ENCODE results near the gene KRTAP16-1. TPM values are rescaled to one million over a fixed set of nuclear protein-coding genes. Genes with fewer than 3 reads are reported as not detected.

The KRTAP16-1 gene
- total RNA-seq, 1 donor from 2014 or later = not detected

GRCh38 chr17:41324180-41325075 is 15.3 kb upstream of the KRTAP16-1 start:
- H3K4me3 ChIP-seq = no peak overlapping the region
- peak; percentile 10 for TF ChIP-seq CTCF (IDR thresholded peaks at IDR 0.05)
- intact Hi-C loops (cut with DNase I) = no loop called here
- DNase-seq (no peak), ATAC-seq (peak; percentile 47 to 54)
- H3K36me3 ChIP-seq = no peaks in the 10 kb centered on the region
- H3K27ac ChIP-seq = no peak overlapping the region
- peaks cover 10% of the 10 kb centered on the region for H3K9me3 ChIP-seq
- no peaks in the 10 kb centered on the region for H3K4me1 ChIP-seq
- H3K27me3 ChIP-seq (ENCODE audit: low read depth) = no peaks in the 10 kb centered on the region

- intact Hi-C loops (cut with DNase I) = no loop called here
- Histone ChIP-seq H3K9me3 (peaks cover 12% of the 10 kb centered on the region), H3K4me1 (no peaks in the 10 kb centered on the region), H3K4me3 (no peak overlapping the region), H3K27me3 (ENCODE audit: low read depth) (no peaks in the 10 kb centered on the region), H3K36me3 (no peaks in the 10 kb centered on the region), H3K27ac (no peak overlapping the region)
- peak in 1 of 2 donors; percentile 8 for ATAC-seq
- TF ChIP-seq CTCF (IDR thresholded peaks at IDR 0.05) = no peak
- DNase-seq = no peak
Measured at GRCh38 chr17:41322903-41323895, 14.1 kb upstream of the KRTAP16-1 start.

- peaks cover 12% of the 10 kb centered on the region for H3K9me3 ChIP-seq
- ATAC-seq = peak; percentile 45 to 65
- no peaks in the 10 kb centered on the region for H3K36me3 ChIP-seq
- peak; percentile 68 for TF ChIP-seq CTCF (IDR thresholded peaks at IDR 0.05)
- no peaks in the 10 kb centered on the region for H3K4me1 ChIP-seq
- no peaks in the 10 kb centered on the region for H3K27me3 ChIP-seq (ENCODE audit: low read depth)
- H3K4me3 ChIP-seq = no peak overlapping the region
- DNase-seq = no peak
- H3K27ac ChIP-seq = no peak overlapping the region
- intact Hi-C loops (cut with DNase I) = no loop called here
Measured at GRCh38 chr17:41322094-41322902, 13.2 kb upstream of the KRTAP16-1 start.

GRCh38 chr17:41318231-41318630 is 9.1 kb upstream of the KRTAP16-1 start:
- Histone ChIP-seq H3K27me3 (ENCODE audit: low read depth) (peaks cover 4% of the 10 kb centered on the region), H3K36me3 (no peaks in the 10 kb centered on the region), H3K4me3 (no peak overlapping the region), H3K4me1 (no peaks in the 10 kb centered on the region), H3K9me3 (peaks cover 12% of the 10 kb centered on the region), H3K27ac (no peak overlapping the region)
- DNase-seq (no peak), ATAC-seq (no peak)
- intact Hi-C loops (cut with DNase I) = no loop called here
- no peak for TF ChIP-seq CTCF (IDR thresholded peaks at IDR 0.05)
